Right lobe of liver (tissue), 6 donors: Measurements from ENCODE around the gene ABCF1. TPM values are rescaled to one million over a fixed set of nuclear protein-coding genes. Genes with fewer than 3 reads are reported as not detected.

Source experiments
- ATAC-seq, 4 donors: fragments of 200-7000 bp; cut with Tn5 transposase; one replicate each; pipeline ENCODE4 v1.9.1; 2020; ENCODE audit warnings: mild to moderate bottlenecking in 4 of 4, moderate library complexity in 4 of 4
- DNase-seq, 3 donors: peaks; one replicate each; pipeline ENCODE4 v3.0.0-alpha.2; 2020
- H3K27ac ChIP-seq, 3 donors: fragments of 200-600 bp; one replicate each; pipeline ENCODE4 v1.8.0; 2022
- H3K27me3 ChIP-seq, 2 donors: fragments of 200-600 bp; one replicate each; pipeline ENCODE4 v1.8.0; 2022
- H3K36me3 ChIP-seq, 4 donors: fragments of 200-600 bp; sonication (generic) in 1 of 4; one replicate each; pipeline versions ENCODE4 v1.5.1 to v1.8.0; 2017 to 2022; ENCODE audit warnings: control low read depth in 1 of 4
- H3K4me1 ChIP-seq, 4 donors: fragments of 200-600 bp; sonication (generic) in 1 of 4; one replicate each; pipeline versions ENCODE4 v1.5.1 to v1.8.0; 2017 to 2022; ENCODE audit warnings: control low read depth in 1 of 4
- H3K4me3 ChIP-seq, 3 donors: fragments of 200-600 bp; one replicate each; pipeline ENCODE4 v1.8.0; 2022
- H3K9me3 ChIP-seq, 4 donors: fragments of 200-600 bp; sonication (generic) in 1 of 4; one replicate each; pipeline versions ENCODE4 v1.5.1 to v1.8.0; 2017 to 2022; ENCODE audit warnings: control low read depth in 1 of 4
- POLR2A ChIP-seq: fragments of 450-650 bp; IDR thresholded peaks from one replicate; pipeline ENCODE4 v1.6.1; 2017; ENCODE audit warnings: antibody characterized with exemption, mild to moderate bottlenecking
- WGBS: methylation state at CpG from one replicate; pipeline ENCODE4 v1.1.6; 2018; ENCODE audit warnings: low coverage, low lambda C conversion rate; ENCODE audit not compliant: insufficient coverage; ENCODE audit errors: missing lambda C conversion rate; 5-methylcytosine and 5-hydroxymethylcytosine counted together
- intact Hi-C, 2 donors: fragments of 100-400 bp; cut with DNase I; formaldehyde crosslinking; loops; one replicate each; pipeline versions ENCODE4 v1.11.2 to v1.14.1; 2022
- microRNA counts: library from miRNA; unstranded; fragments of <30 nt; microRNA quantifications from one replicate; lab custom pipeline; 2016
- microRNA-seq, 2 donors: library from miRNA; unstranded; fragments of <30 nt; microRNA quantifications; one replicate each; pipeline ENCODE4, GENCODE V29; 2019 to 2020
- small RNA-seq, 2 experiments: library from RNA; depleted of rRNA; stranded (forward); fragments of <200 nt; gene quantifications; one replicate each; pipeline ENCODE3, GENCODE V24; 2016
- total RNA-seq, 6 experiments: library from RNA; depleted of rRNA in 2 of 6; stranded (reverse); fragments of >200 nt in 2 of 6; fragmentation: NEBNext Ultra II Directional in 3 of 6; extraction: Animal tissue kit (Norgen Biotek cat#: 25700) in 3 of 6; gene quantifications; one replicate each; pipeline versions ENCODE4 v1.1.0 to v1.2.4, GENCODE V29; 2016 to 2023
- TF ChIP-seq, protein P1 (sequence below), 4 donors: fragments of 200-600 bp in 3 of 4; fragments of 450-650 bp in 1 of 4; IDR thresholded peaks; one replicate each; pipeline versions ENCODE4 v1.5.1 to v1.8.0; 2016 to 2022; ENCODE audit warnings: antibody characterized with exemption in 4 of 4, mild to moderate bottlenecking in 2 of 4
- donor health status: DM: no; HTN: yes; CAD: no.
- donor health status: DM: no; HTN: no; CAD: no.
- donor health status: DM: no; HTN: no; CAD: no.
- donor health status: DM: no; HTN: yes; CAD: no.
- donor health status: DM: no; HTN: yes; CAD: no.

Gene ABCF1
- total RNA-seq, 6 experiments from 2014 or later = 23.3 to 35.2 (median 26.8) TPM

- peak; percentile 87 to 91 (median 91) for DNase-seq
- intact Hi-C loops = loop anchor here (10.0 kb wide), 2 partner anchors 48 to 108 kb away; partner anchors contain the start of gene DHX16 (in 1 of the 2)
Measured at GRCh38 chr6:30626484-30627366, 55.5 kb downstream of the ABCF1 start, which contains the start of gene ATAT1. ATAT1 (plus strand) TSS chr6:30626874.

GRCh38 chr6:30635834-30636233, 64.6 kb downstream of the ABCF1 start:
- Histone ChIP-seq H3K4me1 (peaks cover 0 to 4% (median 0%) of the 10 kb centered on the region in 4 donors), H3K36me3 (peaks cover 0 to 4% (median 0%) of the 10 kb centered on the region in 4 donors), H3K4me3 (no peak overlapping the region), H3K27me3 (no peaks in the 10 kb centered on the region), H3K9me3 (no peaks in the 10 kb centered on the region), H3K27ac (no peak overlapping the region)
- TF ChIP-seq, protein P1, sequence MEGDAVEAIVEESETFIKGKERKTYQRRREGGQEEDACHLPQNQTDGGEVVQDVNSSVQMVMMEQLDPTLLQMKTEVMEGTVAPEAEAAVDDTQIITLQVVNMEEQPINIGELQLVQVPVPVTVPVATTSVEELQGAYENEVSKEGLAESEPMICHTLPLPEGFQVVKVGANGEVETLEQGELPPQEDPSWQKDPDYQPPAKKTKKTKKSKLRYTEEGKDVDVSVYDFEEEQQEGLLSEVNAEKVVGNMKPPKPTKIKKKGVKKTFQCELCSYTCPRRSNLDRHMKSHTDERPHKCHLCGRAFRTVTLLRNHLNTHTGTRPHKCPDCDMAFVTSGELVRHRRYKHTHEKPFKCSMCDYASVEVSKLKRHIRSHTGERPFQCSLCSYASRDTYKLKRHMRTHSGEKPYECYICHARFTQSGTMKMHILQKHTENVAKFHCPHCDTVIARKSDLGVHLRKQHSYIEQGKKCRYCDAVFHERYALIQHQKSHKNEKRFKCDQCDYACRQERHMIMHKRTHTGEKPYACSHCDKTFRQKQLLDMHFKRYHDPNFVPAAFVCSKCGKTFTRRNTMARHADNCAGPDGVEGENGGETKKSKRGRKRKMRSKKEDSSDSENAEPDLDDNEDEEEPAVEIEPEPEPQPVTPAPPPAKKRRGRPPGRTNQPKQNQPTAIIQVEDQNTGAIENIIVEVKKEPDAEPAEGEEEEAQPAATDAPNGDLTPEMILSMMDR (IDR thresholded peaks at IDR 0.05) = no peak
- TF ChIP-seq POLR2A = no peak
- WGBS = 100% methylated on average over 3 of the region's 3 CpGs
- no peak for ATAC-seq
- DNase-seq = no peak
- intact Hi-C loops = no loop called here

More at GRCh38 chr6:30626484-30627366, 55.5 kb downstream of the ABCF1 start, which contains the start of gene ATAT1:
- TF ChIP-seq POLR2A = peak; percentile 48
- TF ChIP-seq, protein P1 (IDR thresholded peaks at IDR 0.05) = peak in 3 of 4 donors; percentile 13 to 31 (median 29)
- peak within 1 kb of the TSS; percentile 74 to 84 (median 76) for H3K27ac ChIP-seq
- H3K4me3 ChIP-seq = peak within 1 kb of the TSS; percentile 49 to 63 (median 61)
- peak; percentile 97 to 98 (median 98) for ATAC-seq
- peaks cover 0 to 46% (median 16%) of the 10 kb centered on the region in 4 donors for H3K36me3 ChIP-seq
- no peaks in the 10 kb centered on the region for H3K9me3 ChIP-seq
- peaks cover 0 to 7% (median 3%) of the 10 kb centered on the region in 4 donors for H3K4me1 ChIP-seq
- WGBS = 33% methylated on average over 5 of the region's 36 CpGs
- no peaks in the 10 kb centered on the region for H3K27me3 ChIP-seq

GRCh38 chr6:30640481-30640880, 69.2 kb downstream of the ABCF1 start:
- Histone ChIP-seq H3K36me3 (no peaks in the 10 kb centered on the region), H3K4me1 (peaks cover 0 to 10% (median 0%) of the 10 kb centered on the region in 4 donors), H3K27me3 (no peaks in the 10 kb centered on the region), H3K4me3 (no peak overlapping the region), H3K27ac (no peak overlapping the region), H3K9me3 (no peaks in the 10 kb centered on the region)
- intact Hi-C loops = no loop called here
- peak; percentile 75 to 83 (median 81) for ATAC-seq
- DNase-seq = no peak
- WGBS = 54% methylated on average over 4 of the region's 10 CpGs
- no peak for TF ChIP-seq POLR2A
- TF ChIP-seq, protein P1 (IDR thresholded peaks at IDR 0.05) = peak in 3 of 4 donors; percentile 23 to 39 (median 37)

DNA sequence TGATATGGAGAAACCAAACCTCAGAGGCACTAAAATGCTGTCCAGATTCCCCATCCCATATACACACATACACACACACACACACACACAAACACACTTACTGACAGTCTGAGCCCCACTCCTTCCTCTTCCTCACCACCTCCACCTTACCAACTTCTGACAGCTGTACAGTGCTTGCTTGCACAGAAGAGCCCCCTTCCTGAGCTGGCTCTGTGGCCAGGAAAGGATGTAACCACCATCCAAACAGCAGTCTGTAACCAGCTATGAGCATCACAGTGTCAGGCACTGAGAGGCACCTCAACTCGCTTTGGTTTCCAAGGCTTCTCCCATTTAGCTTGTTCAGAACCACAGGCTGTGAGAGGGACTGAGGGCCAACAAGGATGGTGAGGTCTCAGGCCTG, 69.8 kb downstream of the ABCF1 start:
- no peak for DNase-seq
- no peak overlapping the region for H3K4me3 ChIP-seq
- no CpG with 5 or more reads among the region's 1 CpG for WGBS
- H3K27me3 ChIP-seq = no peaks in the 10 kb centered on the region
- no peaks in the 10 kb centered on the region for H3K36me3 ChIP-seq
- no peak for ATAC-seq
- H3K9me3 ChIP-seq = no peaks in the 10 kb centered on the region
- peaks cover 0 to 10% (median 3%) of the 10 kb centered on the region in 4 donors for H3K4me1 ChIP-seq
- no peak for TF ChIP-seq POLR2A
- TF ChIP-seq, protein P1 (IDR thresholded peaks at IDR 0.05) = no peak
- intact Hi-C loops = no loop called here
- H3K27ac ChIP-seq = no peak overlapping the region

MicroRNAs encoded within 50 kb of the gene (microRNA counts, 767-probe panel; counts per million panel counts)
- 237 counts per million for microRNA hsa-miR-877-5p (lab: Ali Mortazavi, UCI)

Small RNAs within 50 kb of the gene (microRNA-seq; reads per million reads assigned to microRNA genes)
- gene MIR877 = 25.7 to 32.2 reads per million in 2 donors

Small RNAs within 50 kb of the gene (small RNA-seq; reads per million reads assigned to genes)
- 1.1 to 2.3 reads per million in 2 experiments for gene MIR877

Other genes with a start within 250 kb of the ABCF1 start
- 1 to 10 TPM; 3.3 to 7.5 (median 5.7) TPM for gene TRIM39, start 244.5 kb upstream of the ABCF1 start, total RNA-seq
- gene RPP21, start 226.3 kb upstream of the ABCF1 start, total RNA-seq = 10 to 100 TPM; 13.8 to 49.5 (median 16.3) TPM
- gene HLA-E, start 81.9 kb upstream of the ABCF1 start, total RNA-seq = 100 to 1,000 TPM; 116 to 257 (median 183) TPM
- 10 to 100 TPM in 5 of 6 experiments, 1 to 10 TPM in 1; 5.1 to 25.6 (median 19.8) TPM for gene GNL1, start 15.0 kb upstream of the ABCF1 start, total RNA-seq
- gene PRR3, start 14.1 kb upstream of the ABCF1 start, total RNA-seq = 1 to 10 TPM; 2.3 to 3.8 (median 2.6) TPM
- 10 to 100 TPM; 19.0 to 45.1 (median 32.4) TPM for gene PPP1R10, start 45.8 kb downstream of the ABCF1 start, total RNA-seq
- 10 to 100 TPM; 43.3 to 73.9 (median 56.2) TPM for gene MRPS18B, start 46.4 kb downstream of the ABCF1 start, total RNA-seq
- 1 to 10 TPM; 2.4 to 6.6 (median 4.4) TPM for gene ATAT1, start 55.4 kb downstream of the ABCF1 start, total RNA-seq
- 10 to 100 TPM in 4 of 6 experiments, 1 to 10 TPM in 2; 8.2 to 14.1 (median 11.0) TPM for gene C6orf136, start 75.7 kb downstream of the ABCF1 start, total RNA-seq
- gene DHX16, start 101.6 kb downstream of the ABCF1 start, total RNA-seq = 10 to 100 TPM; 12.3 to 17.8 (median 14.4) TPM
- gene PPP1R18, start 115.2 kb downstream of the ABCF1 start, total RNA-seq = 10 to 100 TPM in 4 of 6 experiments, 1 to 10 TPM in 2; 6.7 to 29.1 (median 12.9) TPM
- 1 to 10 TPM; 1.2 to 2.7 (median 1.9) TPM for gene NRM, start 119.5 kb downstream of the ABCF1 start, total RNA-seq
- 10 to 100 TPM in 4 of 6 experiments, 1 to 10 TPM in 2; 8.8 to 15.5 (median 12.1) TPM for gene MDC1, start 145.8 kb downstream of the ABCF1 start, total RNA-seq
- gene TUBB, start 148.9 kb downstream of the ABCF1 start, total RNA-seq = 100 to 1,000 TPM; 150 to 268 (median 241) TPM
- 10 to 100 TPM; 37.1 to 92.2 (median 73.5) TPM for gene FLOT1, start 171.2 kb downstream of the ABCF1 start, total RNA-seq
- gene IER3, start 173.1 kb downstream of the ABCF1 start, total RNA-seq = 10 to 100 TPM in 3 of 6 experiments, 1 to 10 TPM in 3; 2.8 to 72.3 (median 24.5) TPM